GM12878 (cell line): ENCODE results near the gene CCDC12.

Experiments
- EZH2 ChIP-seq: IDR thresholded peaks from 2 replicates; pipeline ENCODE4 v1.6.1; 2012; ENCODE audit warnings: low read depth, mild to moderate bottlenecking, control low read depth, inconsistent platforms, low read length, borderline replicate concordance; ENCODE audit not compliant: control insufficient read depth
- GABPA ChIP-seq: IDR thresholded peaks from 2 replicates; pipeline ENCODE4 v1.6.1; 2014; ENCODE audit warnings: antibody characterized with exemption, low read depth, mild to moderate bottlenecking, inconsistent platforms
- ZNF217 ChIP-seq: fragments of 450-650 bp; IDR thresholded peaks from 2 replicates; pipeline ENCODE4 v1.6.1; 2017; ENCODE audit warnings: antibody characterized with exemption, mild to moderate bottlenecking
- TF ChIP-seq, protein P1 (sequence below), 3 experiments: IDR thresholded peaks in 2 of 3; conservative IDR thresholded peaks in 1 of 3; 2 replicates each; pipeline ENCODE4 v1.5.1; 2011; ENCODE audit warnings: low read depth in 3 of 3, low read length in 3 of 3, mild to moderate bottlenecking in 3 of 3, control low read depth in 2 of 3, moderate library complexity in 2 of 3, inconsistent platforms in 1 of 3, mixed read lengths in 1 of 3; ENCODE audit not compliant: control insufficient read depth in 2 of 3, insufficient read depth in 1 of 3; ENCODE audit errors: extremely low read depth in 1 of 3

DNA sequence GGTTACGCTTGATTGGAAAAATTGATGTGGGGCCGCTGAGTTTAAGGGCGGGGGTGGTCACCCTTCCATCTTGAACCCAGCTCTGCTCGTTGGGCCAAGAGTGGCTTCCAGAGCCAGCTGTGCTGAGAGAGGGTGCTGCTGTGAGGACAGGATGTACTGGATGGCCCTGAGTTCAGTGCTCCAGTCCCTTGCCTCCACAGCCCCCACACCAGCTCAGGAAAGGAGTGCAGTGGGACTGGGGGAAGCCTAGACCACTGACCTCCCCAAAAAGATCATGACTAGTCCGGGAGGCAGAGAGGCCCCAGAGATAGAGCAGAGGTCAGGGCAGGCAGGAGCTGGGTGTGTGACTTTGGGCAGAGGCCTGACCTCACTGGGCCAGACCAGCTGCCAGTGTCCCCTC is 103.0 kb downstream of the CCDC12 start:
- TF ChIP-seq, protein P1, sequence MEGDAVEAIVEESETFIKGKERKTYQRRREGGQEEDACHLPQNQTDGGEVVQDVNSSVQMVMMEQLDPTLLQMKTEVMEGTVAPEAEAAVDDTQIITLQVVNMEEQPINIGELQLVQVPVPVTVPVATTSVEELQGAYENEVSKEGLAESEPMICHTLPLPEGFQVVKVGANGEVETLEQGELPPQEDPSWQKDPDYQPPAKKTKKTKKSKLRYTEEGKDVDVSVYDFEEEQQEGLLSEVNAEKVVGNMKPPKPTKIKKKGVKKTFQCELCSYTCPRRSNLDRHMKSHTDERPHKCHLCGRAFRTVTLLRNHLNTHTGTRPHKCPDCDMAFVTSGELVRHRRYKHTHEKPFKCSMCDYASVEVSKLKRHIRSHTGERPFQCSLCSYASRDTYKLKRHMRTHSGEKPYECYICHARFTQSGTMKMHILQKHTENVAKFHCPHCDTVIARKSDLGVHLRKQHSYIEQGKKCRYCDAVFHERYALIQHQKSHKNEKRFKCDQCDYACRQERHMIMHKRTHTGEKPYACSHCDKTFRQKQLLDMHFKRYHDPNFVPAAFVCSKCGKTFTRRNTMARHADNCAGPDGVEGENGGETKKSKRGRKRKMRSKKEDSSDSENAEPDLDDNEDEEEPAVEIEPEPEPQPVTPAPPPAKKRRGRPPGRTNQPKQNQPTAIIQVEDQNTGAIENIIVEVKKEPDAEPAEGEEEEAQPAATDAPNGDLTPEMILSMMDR (IDR thresholded peaks at IDR 0.05 in 2 of 3, conservative IDR thresholded peaks at IDR 0.05 in 1 of 3; ENCODE audit: control insufficient read depth in 2 of 3, extremely low read depth in 1 of 3, insufficient read depth in 1 of 3, low read depth in 3 of 3, low read length in 3 of 3) = no peak
- no peak for TF ChIP-seq GABPA
- TF ChIP-seq EZH2 = no peak
- TF ChIP-seq ZNF217 = no peak
